ENCODE results near the gene HECTD2.
"Not testable (repeated sequence)": the region's sequence is repeated elsewhere in the genome, so short reads cannot be mapped to it uniquely, and the experiment has no call there.

HECTD2 gene

DNA sequence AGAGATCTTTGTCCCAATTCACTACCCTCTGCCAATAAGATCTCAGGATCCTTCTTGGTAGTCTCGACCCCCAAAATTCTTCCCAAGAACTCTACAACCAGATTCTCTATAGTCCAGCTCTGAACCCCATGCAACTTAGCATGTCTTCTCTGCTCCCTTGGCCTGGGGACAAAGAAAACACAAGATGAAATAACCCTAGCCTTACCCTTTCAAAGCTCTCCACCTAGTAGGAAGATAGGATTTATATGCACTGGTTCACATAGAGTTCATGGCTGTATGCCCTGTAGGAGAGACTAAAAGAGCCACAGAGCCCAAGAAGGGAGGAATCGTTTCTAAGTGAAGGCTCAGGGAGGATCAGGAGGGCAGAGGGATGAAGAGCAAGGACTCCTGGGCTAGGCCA is 126.6 kb downstream of the HECTD2 start:
- DNase-seq (ENCODE audit: low read depth, low spot score), result no peak

DNA sequence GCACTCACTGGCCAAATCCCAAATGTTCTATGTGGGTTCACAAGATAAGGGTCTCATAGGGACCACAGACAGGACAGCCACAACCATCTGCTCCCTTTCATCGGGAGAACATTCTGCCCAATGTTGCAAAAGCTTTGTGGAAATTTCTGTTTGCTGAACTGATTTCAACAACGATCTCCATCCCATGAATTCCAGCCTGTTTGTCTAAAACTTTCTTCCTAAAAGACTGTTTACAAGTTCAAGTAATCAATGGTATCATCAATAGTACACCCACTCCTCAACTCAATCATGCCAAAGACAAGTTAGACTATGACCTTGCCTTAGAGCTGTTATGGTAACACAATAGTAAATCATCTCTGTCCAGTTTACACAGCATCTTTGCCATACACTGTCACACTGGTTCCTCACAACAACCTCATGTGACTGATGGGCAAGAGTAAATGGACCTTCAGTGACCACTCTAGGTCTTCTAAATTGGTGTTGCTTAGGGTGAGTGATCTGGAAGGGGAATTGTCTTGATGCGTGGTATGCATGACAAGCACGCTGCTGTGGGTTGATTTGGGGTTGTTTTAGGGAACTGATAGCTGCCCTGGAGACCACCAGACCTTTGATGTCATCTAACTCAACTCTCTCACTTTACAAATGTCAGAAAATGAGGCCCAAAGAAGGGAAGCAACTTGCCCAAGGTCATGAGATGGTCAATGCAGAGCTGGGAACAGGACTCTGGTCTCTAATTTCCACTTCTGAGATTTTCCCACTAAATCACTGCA is 127.7 kb downstream of the HECTD2 start:
- no peak for DNase-seq (ENCODE audit: low read depth, low spot score)

DNA sequence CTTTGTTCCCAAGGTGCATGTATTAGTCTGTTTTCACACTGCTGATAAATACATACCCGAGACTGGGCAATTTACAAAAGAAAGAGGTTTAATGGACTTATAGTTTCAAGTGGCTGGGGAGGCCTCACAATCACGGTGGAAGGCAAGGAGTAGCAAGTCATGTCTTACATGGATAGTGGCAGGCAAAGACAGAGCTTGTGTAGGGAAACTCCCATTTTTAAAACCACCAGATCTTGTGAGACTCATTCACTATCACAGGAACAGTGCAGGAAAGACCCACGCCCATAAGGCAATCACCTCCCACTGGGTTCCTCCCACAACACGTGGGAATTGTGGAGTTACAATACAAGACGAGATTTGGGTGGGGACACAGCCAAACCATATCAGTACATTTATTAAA is 129.8 kb downstream of the HECTD2 start:
- no peak for DNase-seq (ENCODE audit: low read depth, low spot score)

DNA sequence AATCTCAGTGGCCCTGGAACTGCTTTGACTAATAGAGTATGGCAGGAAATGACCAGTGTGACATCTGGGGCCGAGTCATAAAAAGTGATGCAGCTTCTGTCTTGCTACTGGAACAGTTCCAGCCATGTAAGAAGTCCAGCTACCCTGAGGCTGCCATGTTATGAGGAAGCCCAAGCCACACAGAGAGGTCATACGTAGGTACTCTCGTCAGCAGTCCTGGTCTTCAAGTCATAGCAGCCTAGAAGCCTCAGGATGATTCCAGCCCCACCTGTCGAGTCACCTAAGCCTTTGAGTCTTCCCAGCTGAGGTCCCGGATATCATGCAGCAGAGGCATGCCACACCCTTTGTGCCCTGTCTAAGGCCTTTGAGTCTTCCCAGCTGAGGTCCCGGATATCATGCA is 130.6 kb downstream of the HECTD2 start:
- no peak for DNase-seq (ENCODE audit: low read depth, low spot score)

DNA sequence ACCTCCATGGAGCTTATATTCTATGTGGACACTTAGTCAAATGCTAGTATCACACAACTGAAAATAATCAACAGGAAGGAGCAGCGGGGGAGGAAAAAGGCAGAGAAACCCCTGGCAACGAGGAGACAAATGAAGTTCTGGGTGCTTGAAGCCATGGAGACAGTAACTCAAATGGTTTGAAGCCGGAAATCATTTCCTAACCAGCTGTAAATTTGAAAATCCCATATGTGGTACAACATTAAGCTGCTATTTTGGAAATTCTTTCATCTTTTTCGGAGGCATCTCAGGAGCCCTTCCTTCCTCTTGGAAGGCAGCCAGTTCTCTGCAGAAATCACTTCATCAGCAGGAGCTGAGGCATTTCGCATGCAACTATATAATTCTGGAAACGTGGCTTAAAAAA is 131.3 kb downstream of the HECTD2 start:
- no peak for DNase-seq (ENCODE audit: low read depth, low spot score)

DNA sequence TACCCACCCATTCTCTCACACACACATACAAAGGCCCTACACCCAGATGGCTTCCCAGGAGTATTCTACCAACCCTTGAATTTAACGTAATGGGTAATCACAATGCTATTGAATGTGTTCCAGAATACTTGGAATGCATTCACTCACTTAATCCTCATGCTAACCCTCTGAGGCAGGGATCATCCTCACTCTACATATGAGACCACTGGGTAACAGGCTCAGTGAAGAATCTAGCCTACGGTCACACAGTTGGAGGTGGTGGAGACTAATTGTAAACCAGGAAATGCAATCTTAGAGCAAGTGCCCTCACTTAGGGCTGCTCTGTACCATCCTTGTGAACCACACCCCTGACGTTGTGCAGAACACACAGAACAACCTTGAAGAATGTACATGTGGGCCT is 135.2 kb downstream of the HECTD2 start:
- DNase-seq (ENCODE audit: low read depth, low spot score), result no peak

DNA sequence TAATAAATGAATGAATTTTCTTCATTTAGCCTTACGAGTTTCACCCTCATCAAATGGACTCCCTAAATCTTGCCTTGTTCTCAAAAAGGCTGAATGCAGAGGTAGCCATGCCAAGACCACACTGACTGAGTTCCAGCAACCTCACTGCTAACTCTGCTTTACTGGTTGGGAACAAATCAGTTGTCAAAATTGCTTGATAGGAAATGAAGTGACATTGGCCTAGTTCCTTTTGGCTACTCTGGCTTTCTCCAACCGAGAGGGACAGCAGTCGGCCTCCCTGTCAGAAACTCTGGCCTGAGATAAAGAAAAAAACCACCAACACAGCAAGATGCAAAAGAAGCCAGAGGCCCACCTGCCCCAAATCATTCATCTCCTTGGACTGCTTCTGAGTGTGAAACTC is 135.7 kb downstream of the HECTD2 start:
- DNase-seq (ENCODE audit: low read depth, low spot score), result no peak

DNA sequence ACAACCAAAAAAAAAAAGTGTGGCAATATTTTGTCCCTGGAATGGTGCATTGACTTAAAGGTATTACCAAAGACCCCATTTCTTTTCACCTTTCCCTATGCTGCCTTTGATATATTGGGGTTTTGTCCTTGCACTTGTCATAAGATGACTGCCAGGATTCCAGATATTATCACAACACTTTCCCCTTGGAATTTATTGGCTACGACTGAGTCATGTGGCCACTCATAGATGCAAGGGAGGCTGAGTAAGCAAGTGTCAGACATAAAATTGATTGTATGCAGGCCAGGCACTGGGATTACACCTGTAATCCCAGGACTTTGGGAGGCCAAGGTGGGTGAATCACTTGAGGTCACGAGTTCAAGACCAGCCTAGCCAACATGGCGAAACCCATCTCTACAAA is 139.1 kb downstream of the HECTD2 start:
- no peak for DNase-seq (ENCODE audit: low read depth, low spot score)

DNA sequence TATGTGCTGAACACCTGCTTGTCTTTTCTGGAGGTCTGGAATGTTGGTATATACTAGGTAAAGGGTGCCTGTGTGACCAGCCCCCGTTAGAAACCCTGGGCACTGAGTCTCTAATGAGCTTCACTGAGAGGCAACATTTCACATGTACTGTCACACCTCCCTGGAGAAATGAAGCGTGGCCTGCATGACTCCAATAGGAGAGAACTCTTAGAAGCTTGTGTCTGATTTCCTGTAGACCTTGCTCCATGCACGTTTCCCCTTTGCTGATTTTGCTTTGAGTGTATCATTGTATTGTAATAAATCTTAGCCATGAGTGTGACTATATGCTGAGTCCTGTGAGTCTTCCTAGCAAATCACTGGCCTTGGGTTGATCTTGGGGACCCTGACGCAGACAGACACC is 139.9 kb downstream of the HECTD2 start:
- DNase-seq (ENCODE audit: low read depth, low spot score), result no peak

DNA sequence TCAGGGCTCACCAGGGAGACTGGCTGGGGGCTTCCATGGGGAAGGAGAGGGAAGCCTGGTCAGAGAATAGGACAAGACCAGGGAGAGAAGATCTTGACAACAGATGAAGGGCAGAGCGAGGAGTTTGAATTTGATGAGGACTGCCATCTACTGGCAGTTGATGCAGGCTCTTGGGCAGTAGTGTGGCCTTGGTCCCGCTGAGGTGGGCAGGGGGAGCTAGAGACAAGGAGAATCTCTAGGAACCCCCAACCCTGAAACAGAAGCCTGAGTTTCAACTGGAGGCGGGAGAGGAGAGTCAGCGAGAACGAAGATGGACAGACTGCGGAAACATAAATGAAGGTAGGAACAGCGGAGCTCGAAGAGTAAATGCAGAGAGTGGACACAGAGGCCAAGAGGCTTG is 141.7 kb downstream of the HECTD2 start:
- peak; percentile 47 for DNase-seq (ENCODE audit: low read depth, low spot score)

DNA sequence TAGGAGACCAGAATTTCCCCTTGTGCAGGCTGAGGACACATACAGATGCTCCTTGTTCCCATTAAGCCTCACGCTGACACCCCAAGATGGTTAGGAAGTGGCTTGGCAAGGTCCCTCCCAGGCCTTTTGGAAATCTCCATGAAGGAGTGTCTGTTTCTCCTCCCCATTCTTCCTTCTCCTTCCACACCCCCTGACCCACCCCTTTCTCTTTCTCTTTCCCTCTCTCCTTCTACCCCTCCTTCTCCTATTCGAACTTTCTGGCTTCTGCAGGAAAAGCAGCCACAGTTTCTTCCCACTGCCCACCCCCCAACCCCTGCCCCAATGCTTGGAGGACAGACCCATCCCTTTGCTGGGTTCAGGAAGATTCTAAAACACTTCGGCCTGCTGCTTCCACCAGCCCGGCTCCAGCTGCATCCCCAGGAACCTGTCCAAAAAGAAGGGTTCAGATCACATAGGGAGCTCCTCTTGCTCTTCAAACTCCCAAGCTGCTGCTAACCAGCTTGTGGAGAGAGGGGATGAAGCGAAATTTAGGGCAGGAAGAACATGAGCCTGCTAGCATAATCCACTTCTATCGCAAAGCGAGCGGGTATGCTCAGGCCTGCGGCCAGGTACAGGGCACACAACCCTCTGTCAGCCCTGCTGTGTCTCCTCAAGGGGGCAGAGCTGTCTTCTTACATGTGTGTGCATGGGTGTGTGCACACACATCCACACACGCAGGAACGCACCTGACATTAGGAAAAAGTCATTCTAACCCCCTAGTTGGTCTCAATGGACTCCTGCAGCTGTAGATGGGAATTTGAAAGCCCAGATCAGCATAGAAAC is 142.3 kb downstream of the HECTD2 start:
- no peak for DNase-seq (ENCODE audit: low read depth, low spot score)

DNA sequence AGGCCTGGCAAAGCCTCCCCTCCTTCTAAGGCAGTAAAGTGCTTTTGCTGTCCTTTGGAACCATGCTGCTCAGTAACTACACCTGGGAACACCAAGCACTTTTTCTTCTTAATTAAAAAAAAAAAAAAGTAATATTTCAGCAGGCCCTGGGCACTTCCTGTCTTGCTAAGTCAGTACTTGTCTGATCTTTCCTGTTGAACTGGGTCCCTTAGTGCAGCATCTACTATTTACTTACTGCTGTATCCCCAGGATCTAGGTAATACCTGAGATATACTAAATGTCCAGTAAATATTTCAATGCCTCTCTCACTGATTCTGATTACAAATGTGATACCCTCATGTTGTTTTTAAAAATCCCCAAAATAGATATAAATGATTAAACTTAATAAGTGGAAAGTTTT is 145.3 kb downstream of the HECTD2 start:
- no peak for DNase-seq (ENCODE audit: low read depth, low spot score)

DNA sequence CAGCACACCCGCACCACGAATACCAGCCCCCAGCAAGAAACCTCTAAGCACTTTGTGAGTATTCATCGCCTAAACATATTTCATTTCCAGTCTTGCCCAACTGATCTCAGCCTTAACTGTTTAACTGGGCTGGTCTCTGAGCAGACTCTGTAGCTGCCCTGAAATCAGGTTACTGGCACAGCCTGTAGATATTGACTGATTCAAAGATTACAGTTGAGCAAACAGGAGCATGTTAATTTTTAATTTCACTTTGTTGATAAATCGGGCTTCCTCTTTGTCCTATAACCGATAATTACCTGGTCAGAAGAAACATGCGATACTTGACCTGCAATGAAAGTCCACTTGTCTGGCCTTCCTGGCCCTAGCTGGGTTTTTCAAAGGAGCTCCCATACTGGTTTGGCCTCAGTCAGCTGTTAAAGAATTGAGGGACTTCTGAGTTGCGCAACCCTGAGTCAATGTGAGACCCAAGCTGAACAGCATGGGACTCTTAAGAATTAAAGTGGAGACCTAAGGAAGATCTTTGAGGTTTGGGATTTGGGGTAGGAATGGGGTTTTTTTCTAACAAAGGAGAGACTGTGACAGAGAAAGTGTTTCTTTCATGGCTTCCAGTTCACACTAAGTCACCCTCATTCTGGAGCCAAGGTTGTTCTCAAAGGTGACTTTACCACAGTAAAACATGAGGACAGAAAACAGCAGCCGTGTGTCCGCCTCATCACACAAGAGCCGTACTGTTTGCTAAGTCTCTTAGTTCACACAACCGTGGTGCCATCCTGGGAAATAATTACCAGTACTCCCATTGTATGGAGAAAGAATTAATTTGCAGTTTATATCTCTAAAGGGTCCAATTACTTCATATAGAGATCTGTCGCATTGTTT is 146.8 kb downstream of the HECTD2 start:
- no peak for DNase-seq (ENCODE audit: low read depth, low spot score)

DNA sequence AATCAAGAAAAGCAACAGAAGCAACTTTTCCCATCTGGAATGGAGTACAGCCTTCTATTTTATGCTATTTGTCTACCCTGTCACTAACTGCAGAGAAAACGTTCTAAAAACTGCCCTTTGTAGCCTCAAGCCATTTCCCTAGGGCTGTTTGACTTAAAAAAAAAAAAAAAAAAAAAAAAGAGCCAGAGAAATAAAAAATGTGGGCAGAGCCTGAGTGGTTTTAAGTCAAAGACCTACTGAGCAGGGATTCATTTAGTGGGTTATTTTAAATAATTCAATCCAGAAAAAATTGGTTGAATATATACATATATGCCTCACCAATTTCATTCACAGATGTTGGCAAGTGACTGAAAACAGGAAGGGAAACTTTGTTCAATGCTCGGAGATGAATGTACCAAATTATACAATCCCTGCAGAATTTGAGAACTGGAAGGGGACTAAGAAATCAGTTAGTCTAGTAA is 147.5 kb downstream of the HECTD2 start:
- DNase-seq (ENCODE audit: low read depth, low spot score), result no peak

DNA sequence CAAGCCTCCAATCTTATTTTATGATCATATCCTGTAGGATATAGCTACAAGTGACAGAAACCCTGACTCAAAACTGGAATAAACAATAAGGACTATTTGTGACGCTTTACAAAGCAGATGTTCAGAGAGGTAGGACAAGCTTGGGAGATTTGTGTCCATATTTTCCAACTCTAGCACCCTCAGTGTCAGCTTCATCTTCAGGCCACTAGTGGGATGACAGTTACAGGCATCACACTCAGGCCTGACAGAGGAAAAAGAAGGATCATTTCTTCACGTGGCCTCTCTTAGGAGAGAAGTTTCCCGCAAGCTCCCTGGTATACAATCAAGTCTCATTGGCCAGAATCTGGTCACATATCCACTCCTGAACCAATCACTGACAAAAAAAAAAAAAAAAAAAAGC is 148.3 kb downstream of the HECTD2 start:
- DNase-seq (ENCODE audit: low read depth, low spot score), result no peak

DNA sequence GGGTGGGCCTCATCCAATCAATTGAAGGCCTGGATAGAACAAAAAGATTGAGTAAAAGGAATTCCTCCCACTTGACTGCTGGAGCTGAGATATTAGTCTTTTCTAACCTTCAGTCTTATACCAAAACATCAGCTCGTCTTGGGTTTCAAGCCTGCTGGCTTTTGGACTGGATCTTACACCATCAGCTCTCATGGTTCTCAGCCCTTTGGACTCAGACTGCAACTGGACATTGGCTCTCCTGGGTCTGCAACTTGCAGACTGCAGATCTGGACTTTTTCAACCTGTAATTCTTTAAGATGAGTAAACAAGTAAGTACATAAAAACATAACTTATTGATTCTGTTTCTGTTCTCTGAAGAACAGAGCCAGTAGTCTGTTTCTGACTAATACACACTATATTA is 149.0 kb downstream of the HECTD2 start:
- no peak for DNase-seq (ENCODE audit: low read depth, low spot score)

DNA sequence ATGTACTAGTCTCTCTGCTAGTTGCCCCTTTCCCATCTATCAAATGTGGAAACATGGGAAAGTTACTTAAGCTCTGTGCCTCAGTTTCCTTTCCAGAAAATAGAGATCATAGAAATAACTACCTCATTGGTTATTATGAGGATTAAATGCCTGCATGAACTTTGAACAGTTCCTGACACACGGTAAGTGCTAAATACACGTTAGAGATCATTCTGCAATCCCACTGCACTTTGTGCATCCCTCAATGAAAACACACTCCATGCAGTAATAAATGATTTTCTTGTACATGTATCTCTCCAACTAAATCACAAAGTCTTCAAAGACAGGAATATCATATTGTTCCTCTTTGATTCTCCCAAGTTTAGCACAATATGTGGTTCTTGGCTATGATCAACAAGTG is 149.6 kb downstream of the HECTD2 start:
- no peak for DNase-seq (ENCODE audit: low read depth, low spot score)

DNA sequence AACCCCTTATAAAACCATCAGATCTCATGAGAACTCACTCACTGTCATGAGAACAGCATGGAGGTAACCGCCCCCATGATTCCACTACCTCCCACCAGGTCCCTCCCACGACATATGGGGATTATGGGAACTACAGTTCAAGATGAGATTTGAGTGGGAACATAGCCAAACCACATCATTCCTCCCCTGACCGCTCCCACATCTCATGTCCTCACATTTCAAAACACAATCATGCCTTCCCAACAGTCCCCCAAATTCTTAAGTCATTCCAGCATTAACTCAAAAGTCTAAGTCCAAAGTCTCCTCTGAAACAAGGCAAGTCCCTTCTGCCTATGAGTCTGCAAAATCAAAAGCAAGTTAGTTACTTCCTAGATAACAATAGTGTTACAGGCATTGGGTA is 150.7 kb downstream of the HECTD2 start:
- not testable (repeated sequence) for DNase-seq (ENCODE audit: low read depth, low spot score)

DNA sequence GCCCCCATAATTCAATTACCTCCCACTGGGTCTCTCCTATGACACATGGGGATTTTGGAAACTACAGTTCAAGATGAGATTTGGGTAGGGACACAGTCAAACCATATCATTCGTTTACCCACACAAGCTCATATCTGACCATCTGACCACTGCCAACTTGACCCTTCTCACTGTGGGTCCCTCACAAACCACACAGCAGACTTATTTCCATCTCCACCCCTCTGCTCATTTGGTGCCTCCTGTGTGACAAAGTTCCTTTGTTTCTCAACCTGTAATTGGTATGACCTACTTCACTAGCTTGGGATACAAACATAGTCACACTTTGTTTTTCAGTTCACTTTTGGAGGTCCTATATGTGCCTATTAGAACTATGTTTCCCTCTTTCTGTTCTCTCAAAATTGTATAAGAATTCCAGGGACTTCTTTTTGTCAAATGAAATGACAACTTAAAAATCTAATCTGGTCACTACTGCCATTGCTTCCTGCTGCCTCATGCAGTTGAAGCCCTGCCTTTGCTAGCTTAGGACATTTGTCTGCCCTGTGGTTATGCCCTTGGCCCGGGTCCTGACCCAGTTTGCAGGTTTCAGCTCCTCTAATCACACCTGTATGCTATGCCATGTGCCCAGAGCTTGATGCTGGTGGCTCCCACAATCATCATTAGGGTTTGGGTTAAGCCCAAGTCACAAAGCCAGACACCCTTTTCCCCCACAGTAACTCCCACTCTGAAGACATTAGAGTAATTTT is 152.9 kb downstream of the HECTD2 start:
- DNase-seq (ENCODE audit: low read depth, low spot score), result no peak

DNA sequence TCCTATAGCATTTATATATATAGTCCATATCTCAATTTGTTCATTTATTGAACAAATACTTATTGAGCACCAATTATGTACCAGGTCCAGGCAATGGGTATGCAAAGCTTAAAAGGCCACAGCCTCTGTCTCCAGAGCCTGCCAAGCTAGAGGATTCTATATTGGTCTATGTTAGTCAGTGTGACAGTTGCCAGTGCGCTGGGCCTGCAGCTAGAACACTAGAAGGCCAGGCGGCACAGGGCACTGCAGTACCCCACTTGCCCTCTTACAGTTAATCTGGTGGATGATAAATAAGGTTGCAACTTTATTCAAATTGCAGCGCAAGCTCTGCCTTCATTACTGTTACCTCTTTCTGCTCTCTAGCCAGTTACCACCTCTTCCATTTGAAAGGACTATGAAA is 153.9 kb downstream of the HECTD2 start:
- DNase-seq (ENCODE audit: low read depth, low spot score), result no peak
